ENCODE results near the gene RER1.

The RER1 gene

DNA sequence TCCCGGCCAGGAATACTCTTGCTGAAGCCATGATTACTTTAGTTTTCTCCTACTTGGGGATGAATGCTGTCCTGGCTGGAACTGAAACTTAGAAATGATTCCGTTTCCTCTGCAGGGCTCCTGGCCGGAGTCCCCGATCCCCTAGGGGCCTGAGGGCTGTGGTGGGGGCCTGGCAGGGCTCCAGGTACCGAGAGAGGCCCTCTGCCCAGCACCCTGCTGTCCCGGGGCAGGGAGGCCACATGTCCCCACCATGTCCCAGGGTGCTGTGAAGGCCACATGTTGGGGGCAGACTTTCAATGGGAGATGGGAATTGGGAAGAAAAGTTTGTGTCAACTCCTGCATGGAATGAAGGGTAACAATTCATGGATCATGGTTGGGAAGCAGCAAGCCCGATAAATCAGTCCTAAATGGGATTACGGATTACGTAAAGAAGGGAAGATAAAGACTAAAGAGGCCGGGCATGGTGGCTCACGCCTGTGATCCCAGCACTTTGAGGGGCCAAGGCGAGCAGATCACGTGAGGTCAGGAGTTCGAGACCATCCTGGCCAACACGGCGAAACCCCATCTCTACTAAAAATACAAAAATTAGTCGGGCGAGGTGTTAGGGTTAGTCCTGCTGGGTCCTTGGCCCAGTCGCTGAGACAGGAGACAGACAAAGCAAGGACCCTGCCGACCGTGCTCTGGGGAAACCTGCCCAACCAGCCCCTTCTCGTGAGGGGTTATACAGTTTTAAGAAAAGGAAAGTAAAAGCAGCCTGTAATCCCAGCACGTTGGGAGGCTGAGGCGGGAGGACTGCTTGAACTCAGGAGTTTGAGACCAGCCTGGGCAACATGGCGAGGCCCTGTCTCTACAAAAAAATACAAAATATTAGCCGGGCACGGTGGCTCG lies 37.8 kb upstream of the RER1 start:
- DNase-seq (ENCODE audit: low read depth), result no peak

DNA sequence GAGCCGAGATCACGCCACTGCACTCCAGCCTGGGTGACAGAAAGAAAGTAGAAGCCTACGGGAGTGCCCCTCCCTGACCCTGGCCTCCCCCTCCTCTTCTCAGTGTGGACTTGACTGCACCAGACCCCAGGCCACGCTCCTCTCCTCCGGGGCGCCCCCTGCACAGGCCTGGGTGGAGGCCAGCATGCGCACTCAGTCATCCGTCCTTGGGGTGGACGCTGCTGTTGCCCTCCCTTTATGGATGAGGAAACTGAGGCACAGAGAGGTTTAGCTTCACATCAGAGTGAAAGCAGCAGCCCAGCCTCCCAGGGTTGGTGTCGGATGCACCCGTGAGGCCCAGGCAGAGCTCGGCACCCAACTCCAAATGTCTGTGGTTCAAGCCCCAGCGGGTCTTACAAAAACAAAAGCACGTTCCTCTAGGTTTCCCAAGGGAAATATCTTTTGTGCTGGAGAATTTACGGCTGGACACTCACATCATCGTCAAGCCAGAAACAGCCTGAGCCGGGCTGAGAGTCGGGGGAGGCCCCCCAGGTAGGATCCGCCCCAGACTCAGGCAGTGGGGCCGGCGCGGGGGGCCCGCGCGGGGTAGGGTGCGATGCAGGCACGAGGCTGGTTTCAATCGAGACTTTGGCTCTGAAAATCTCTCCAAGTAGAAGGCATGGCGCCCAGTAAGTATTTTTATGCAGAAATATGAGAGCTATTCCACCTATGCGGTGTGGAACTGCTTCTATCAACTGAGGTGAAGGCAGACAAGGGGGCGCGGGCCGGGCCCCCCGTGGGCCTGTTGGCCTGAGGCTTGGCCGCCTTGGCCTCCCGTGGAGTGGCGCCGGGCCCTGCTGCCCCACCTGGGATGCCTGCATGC lies 36.9 kb upstream of the RER1 start:
- no peak for DNase-seq (ENCODE audit: low read depth)

DNA sequence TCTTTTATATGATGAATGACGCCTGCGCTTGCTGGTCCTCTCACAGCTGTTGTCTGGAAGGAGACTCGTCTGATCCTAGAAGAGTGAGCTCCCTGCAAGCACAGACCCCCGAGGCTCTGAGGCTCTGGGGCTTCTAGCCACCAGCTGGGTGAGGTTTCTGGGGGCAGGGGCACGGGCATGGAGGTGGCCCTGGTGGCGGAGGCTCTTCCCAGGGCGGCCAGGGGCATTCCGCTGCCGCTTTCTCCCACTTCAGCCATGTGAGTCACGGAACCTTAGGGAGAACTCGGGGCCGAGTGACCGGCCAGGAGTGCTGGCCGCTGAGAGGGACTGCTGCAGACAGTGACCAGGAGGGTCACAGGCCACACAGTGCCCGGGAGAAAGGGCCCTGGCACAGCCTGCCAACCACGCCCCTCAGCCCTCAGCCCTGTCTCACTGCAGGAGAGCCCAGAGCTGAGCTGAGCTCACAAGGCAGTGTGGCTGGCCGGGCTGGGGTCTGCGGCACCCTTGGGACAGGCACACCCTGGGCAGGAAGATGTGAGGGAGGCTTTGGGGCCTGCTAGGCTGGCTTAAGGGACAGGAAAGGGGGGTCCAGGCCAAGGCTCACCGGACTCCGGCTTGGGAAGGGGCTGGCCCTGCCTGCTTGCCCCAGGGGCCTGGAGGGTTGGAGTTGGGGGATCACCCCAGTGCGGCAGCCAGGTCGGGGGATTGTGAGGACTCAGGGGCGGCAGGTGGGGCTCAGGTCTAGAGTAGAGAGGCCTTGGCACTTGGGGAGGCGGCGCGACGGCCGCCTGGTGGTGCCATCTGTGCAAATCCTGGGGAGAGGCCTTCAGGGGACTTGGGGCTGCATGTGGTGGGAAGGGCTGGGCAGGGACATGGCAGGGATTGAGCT lies 36.0 kb upstream of the RER1 start:
- no peak for DNase-seq (ENCODE audit: low read depth)

DNA sequence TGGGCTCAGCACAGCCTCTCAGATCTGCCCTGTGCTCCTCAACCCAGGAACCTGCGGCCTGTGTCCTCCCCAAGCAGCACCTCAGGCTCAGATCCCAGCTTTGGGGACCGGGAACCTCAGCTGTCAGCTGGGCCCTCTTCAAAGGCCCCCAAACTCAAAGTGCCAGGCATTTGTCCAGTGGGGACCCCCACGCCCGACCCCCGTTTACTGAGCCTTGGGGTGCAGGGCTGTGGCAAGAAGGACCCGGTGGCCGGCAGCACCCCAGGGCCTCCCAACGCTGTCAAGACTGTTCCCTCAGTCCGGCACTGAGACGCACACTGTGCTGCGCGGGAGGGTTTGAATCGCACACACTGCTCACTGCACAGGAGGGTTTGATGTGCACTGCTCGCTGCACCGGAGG lies 35.2 kb upstream of the RER1 start:
- DNase-seq (ENCODE audit: low read depth), result no peak

DNA sequence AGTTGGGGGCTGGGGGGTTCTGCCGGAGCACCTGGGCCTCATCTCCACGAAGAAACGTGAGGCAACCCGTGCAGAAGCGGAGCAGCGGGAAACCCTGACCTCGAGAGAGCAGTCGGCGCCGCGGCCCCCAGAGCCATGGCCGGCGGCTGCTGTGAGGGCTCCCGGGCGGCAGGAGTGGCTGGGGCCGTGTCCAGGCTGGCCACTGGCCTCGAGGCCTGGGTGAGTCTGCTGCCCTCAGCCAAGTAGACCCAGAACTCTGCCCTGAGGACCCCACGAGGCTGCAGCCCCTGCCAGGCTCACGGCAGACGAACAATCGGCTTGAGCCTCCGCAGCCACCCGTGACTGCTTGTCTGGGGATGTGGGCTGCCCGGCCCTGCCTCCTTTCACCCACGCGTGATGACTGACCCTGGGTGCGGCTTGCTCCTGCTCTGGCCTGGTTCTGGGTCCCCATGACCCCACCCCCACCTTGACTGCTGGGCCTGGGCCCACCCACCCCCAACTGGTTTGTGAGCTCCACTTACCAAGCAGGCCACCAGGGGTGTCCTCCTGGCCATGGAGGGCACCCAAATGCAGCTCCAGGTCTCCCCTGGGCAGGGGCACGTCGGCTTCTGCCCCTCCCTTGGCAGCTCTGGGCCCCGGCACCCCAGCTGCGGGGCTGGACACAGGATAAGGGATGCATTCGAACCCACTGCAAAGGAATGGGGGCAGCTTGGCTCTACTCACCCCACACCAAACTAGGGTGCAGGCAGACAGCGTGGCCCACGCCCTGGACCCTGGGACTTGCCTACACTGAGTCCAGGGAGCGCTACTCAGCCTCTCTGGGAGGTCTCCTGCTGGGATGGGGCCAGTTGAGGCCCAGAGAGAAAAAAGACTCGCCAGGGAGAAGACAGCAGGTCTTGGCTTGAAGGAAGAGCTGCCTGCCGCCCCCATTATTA lies 34.5 kb upstream of the RER1 start:
- DNase-seq (ENCODE audit: low read depth), result no peak

DNA sequence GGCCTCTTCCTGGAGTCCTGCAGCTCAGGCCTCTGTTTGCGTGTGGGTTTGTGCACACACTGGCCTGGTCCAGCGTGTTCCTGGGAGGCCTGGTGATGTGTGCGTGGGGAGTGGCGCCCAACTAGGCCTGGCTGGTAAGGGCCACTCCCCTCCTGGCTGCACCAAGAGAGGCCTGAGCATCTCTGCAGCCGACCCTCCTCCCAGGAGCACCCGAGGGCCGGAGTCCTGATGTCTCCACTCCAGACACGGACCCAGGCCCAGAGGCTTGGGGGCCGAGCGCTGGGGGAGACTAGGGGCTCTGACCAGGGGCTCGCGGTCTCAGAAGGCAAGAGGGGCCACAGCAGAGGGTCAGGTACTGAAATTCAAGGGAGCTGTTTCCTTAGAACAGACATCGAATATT lies 33.6 kb upstream of the RER1 start:
- no peak for DNase-seq (ENCODE audit: low read depth)

DNA sequence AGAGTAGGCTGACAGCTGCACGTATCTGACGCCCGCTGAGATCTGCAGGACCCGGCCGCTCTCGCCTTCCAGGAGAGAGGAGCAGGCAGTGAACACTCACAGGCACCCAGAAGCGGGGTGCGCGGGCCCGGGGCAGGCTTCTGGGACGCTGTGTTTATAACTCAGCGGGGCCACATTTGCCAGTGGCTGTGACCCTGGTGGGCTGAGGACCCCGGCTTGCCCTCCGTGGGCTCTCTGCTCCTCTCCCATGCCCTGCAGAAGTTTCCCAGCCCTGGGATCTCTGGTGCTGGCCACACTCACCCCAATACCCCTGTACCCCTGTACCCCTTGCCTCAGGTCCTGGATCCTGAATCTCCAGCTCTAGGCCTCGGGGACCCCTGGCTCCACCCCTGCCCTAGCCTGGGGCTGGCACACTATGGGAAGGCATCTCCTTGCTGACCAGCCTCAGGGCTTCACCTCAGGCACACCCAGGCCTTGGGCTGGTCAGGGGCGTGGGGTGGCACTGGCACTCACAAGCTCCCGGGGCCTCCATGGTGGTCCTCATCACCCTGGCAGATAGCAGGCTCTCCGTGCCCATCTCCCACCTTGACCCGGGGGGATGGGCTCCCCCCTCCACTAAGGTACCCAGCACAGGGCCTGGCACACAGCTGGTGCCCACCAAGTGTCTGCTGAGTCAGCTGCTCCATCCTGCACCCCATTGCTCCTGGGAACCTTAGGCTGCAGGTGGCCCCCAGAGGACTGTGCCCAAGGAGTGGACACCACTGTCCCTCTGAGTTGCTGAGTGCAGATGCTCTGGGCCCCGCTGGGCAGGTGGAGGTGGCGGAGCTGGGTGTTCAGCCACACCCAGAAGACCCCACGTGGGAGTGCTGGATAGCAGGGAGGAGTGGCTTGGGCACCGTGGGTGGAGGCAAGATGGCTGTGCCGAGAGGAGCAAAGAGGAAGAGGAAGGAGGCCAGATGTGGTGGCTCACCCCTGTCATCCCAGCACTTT lies 32.7 kb upstream of the RER1 start:
- no peak for DNase-seq (ENCODE audit: low read depth)

DNA sequence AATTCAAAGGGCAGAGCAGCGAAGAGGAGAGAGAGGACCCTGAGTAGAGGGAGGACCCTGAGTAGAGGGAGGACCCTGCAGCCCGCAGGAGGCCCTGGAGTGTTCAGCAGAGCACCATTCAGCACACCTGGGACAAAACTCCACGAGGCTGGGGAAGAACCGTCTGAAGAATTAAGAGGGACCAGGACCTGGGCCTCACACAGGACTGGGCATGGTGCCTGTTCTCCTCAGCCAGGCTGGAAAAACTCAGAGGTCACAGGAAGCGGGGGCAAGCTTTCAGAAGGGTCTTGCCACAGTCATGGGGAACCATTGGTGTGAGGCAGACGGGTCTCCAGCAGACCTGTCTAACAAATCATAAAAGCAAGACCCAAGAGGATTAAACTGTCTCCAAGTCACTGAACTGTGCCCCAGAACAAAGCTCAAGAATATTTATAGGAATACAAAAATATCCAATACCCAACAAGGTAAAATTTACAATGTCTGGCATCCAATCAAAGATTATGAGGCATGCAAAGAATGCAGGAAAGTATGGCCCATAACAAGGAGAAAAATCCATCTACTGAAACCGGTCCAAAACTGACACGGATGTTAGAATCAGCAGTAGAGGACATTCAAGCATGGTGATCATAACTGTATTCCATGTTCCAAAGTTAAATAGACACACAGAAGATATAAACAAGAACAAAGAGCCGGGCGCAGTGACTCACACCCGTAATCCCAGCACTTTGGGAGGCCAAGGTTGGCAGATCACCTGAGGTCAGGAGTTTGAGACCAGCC lies 30.9 kb upstream of the RER1 start:
- no peak for DNase-seq (ENCODE audit: low read depth)

DNA sequence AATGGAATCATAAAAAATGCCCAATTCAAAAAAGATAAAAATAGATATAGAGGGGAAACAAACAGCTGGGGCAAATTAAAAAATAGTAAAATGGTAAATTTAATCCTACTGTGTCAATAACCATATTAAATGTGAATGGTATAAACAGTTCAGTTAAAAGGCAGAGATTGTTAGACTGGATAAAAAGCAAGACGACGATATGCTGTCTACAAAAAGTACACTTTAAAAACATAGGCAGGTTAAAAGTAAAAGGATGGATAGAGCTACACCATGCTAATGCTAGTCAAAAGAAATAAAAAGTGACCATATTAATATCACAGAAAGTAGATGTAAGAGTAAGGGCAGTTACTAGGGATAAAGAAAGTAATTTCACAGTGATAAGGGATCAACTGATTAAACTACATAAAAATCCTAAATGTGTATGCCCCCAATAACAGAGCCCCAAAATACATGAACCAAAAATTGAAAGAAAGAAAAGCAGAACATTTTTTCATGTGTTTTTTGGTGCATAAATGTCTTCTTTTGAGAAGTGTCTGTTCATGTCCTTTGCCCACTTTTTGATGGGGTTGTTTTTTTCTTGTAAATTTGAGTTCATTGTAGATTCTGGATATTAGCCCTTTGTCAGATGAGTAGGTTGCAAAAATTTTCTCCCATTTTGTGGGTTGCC lies 27.7 kb upstream of the RER1 start:
- no peak for DNase-seq (ENCODE audit: low read depth)

DNA sequence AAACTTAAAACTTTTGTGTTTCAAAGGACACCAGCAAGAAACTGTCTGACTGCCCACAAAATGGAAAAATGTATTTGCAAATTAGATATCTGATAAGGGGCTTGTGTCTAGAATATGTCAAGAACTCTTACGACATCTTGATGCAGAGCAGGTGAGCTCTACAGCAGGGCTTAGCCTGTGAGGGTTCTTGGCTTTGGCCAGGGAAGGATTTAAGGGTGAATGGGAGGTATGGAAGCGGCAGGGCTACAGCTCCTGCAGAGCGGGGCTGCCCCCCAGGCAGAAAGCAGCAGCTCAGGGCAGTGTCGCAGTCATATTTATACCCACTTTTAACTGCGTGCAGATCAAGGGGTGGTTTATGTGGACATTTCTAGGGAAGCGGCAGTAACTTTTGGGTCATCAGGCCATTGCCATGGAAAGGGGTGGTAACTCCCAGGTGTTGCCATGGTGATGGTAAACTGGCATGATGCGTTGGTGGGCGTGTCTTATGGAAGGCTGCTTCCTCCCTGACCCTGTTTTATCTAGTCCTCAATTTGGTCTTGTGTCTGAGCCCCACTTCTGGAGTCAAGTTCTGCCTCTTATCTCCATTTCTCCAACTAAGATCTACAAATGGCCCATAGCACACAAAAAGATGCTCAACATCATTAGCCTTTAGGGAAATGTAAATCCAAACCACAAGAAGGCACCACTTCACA lies 23.4 kb upstream of the RER1 start:
- no peak for DNase-seq (ENCODE audit: low read depth)

DNA sequence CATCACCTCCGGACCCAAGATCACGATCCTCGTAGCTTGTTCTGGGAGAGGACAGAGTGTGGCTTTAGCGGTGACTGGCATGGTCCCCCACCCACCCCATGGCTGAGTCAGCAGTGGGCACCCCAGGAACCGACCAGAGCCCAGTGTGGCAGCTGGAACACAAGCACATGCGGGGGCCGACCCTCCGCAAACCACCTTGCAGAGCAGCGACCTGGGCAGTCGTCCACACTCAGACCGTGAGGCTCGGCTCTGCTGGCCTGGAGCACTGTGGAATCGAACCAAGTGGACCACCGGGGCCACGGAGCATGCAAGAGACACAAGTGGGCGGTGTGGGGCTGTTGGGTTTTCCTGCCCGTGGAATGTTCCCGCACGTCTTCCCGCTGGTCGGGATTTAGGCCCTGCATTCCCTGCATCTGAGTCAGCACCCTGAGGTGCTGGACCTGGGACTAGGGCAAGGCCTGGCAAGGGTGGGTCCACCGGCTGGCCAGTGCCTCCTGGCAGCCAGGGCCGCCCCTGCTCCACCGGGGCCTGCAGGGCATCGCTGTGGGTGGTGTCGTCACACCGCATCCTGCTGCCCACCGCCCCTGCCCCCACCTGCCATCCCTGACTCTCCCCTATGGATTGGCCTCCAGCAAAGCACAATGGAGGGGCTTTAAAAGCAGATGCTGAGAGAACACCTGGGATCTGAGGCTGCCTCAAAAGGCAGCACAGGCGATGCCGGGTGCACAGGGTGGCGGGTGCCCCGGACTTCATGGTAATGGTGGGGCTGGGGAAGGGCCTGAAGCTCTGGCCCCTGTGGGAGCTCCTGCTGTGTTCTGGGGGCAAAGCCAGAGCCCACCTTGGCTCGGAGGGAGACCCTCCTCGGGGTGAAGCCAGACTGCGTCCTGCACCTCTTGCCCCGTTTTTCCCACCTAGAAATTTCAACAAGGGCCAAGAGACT lies 18.8 kb upstream of the RER1 start:
- DNase-seq (ENCODE audit: low read depth), result no peak

DNA sequence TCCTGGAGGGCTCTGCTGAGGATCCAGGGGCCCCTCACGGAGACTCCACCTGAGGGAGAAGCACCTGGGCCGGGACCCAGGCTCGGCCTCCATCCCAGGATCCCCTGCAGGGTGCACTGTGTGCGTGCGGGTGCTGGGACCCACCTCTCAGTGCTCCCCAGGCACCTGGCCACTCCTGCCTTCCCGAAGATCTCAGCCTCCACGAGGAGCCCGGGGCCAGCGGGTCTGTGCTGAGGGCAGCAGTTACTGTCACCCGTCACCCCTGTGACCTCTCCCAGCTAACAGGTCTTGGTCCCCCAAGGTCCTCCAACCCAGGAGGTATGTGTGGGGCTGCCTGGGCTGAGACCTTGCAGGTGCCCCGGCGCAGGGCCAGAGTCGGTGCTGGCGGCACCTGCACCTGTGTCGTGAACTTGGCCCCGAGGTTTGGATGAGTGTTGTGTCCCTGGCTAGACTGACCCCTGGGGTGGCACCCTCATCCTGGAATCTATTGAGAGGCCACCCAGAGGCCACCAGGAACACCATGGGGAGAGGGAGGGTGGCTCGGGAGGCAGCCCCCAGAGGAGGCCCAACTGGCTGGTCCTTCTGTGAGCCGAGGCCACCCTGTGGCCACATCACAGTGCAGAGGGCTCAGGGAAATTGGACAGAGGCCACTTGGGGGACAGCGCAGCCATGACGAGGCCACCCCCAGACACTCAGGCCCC lies 17.9 kb upstream of the RER1 start:
- DNase-seq (ENCODE audit: low read depth), result no peak

DNA sequence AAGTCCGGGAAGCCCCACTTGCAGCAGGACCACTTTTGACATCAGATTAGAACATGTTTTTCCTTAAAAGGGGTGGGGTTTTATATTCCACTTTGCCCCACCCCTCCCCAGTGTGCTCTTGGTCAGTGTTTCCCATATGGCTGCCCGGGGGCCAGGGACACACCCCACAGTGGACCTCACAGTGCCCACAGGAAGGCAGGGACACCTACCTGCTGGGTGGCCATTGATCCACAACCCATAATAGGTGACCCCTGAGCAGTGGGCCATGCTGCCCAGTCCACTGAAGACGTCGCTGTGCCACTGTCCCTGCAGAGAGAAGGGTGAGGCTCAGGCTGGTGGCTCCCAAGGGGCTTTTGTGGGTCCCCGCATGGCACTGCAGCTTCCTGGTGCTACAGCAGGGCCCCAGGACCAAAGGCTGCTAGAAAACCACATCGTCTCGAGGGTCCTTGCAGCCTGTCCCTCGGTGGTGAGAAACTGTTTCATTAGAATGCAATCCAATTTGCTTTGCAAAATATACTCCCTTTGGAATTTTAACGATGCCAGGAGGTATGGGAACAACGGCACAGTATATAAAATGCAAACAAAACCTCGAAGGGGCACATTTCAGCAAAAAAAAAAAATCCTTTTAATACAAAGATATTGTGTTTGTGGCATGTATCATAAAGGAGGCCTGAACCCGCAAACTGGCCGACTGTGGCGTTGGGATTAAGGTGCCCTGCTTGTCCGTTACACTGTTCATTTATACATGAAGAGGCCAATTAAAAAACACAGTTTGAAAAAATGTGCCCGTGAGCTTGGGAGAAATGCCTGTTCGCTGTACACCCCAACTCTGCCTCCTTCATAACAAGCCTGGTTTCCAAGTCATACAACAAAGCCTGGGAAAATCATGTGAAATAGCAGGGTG lies 17.1 kb upstream of the RER1 start:
- no peak for DNase-seq (ENCODE audit: low read depth)

DNA sequence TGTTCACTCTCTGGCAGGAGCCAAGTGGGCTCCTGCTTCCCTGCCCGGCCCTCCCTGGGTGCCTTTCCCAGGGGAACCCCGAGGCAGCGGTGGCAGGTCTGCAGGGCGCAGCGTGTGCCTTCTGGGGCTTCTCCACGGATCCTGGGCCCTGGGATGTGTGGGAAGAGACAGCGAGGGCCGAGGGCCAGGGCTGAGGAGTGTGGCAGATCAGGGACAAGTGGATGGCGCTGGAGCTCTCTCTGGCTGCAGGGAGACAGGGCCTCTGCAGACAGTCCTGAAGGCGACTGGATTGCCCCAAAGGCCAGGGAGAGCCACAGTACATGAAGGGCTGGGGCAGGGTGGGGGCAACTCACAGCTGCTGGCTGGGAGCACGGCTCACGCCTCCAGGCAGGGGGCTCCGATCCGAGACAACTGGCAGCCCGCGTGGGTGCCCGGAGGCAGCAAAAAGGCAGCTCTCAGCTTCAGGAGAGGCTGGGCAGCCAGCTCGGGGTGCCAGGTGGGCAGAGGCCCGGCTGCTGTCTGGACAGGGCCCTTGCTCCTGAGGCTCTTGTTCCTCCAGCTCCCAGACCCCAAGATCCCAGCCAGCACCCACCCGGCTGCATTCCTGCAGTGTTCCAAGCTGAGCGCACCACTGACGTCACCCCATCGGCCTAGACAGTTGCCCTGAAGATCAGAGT lies 16.3 kb upstream of the RER1 start:
- no peak for DNase-seq (ENCODE audit: low read depth)

DNA sequence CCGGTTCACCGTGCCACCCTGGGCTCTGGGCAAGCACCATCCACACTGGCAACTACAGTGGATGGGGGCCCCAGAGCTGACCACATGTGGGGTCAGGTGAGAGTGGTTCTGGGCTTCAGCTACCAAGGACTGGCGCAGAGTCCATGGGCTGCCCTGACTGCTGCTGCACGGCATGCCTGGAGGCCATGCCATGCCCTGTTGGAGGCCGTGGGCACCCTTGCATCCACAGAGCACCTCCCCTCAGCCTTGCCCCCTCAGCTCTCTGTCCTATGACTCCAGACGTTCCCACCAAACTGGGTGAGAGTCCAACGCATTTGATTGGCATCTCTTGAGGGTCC lies 15.7 kb upstream of the RER1 start:
- no peak for DNase-seq (ENCODE audit: low read depth)

Data from fibroblast of the conjunctiva (primary cell).